HG02852 (cell line): ENCODE results near the gene VILL.
"Not testable (repeated sequence)": the region's sequence is repeated elsewhere in the genome, so short reads cannot be mapped to it uniquely, and the experiment has no call there.

ENCODE experiments used
- ATAC-seq: cut with Tn5 transposase; IDR thresholded peaks from one replicate; pipeline ENCODE4 v1.9.1; 2021; ENCODE audit warnings: mild to moderate bottlenecking, moderate library complexity; ENCODE audit not compliant: unreplicated experiment

Gene VILL

DNA sequence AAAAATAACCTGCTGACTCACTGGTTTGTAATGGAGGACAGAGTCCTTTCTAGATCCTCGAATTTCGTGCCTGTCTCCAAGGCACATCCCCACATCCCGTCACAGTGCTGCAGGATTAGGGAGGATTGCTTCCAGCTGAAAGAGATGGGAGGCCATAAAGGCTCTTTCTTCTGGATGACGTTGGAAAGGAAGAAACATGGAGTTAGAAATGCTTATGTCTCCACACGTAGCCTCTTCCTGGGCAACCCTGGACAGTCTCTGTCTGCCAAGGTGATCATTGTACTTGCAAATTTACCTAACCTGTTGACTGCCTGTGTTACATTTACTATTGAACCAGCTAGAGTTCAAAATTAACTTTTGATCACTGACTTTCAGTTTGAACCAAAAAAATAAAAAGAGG lies 27.6 kb upstream of the VILL start:
- ATAC-seq: no peak

DNA sequence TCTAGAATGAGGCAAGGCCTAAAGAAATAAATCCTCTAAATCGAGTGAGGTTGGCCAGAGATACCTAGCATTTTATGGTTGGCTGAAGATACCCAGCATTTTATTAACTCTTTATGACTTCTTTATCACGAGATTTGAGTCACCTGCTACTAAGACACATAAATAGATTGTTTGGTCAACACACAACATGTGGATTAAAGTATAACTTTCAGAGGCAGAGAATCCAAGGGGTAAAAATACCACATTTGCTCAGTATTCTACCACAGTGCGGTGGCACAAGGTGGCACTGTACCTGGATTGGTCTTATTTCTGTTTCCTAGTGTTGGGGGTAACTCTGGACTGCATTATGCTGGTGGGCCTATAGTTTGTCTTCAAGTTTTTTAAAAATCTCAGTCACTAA lies 27.0 kb upstream of the VILL start:
- no peak for ATAC-seq

DNA sequence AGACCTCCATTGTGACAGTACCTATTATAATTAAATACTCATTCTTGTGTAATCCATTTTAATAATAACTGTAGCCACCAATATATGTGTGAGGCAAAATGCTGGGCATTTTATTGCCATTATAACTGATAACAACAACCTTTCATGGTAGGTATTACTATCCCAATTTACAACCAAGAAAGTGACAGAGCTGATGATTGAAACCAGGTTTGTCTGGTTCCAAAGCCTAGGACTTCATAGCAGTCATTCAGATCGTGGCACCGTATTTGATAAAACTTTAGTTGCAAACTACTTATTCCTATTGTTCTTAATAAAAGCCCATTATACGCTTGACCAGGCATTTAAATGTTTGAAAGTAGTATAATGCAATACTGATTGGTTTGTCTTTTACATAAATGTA lies 26.4 kb upstream of the VILL start:
- ATAC-seq: no peak

DNA sequence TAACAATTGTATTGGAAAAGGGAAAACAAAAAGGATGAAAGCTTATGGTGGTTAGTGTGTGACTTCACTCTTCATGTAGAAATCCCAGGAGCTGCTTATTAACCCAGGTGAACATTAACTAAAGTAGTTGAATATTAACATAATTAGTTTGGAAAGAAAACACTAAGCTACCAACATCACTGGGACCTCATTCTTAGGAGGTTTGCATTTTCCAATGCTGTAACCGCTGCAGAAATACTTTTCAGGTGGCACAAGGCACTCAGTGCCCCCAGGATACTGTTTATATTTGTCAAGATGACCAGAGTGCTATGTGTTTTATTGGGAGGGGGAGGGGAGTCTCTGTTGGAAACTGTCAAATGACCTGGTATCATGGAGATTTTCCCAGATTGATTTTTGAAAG lies 25.9 kb upstream of the VILL start:
- ATAC-seq: no peak

- ATAC-seq: peak; percentile 60
Observed at GRCh38 chr3:37967260-37967881, 23.2 kb upstream of the VILL start.

- no peak for ATAC-seq
Observed at GRCh38 chr3:37968199-37968598, 22.4 kb upstream of the VILL start.

DNA sequence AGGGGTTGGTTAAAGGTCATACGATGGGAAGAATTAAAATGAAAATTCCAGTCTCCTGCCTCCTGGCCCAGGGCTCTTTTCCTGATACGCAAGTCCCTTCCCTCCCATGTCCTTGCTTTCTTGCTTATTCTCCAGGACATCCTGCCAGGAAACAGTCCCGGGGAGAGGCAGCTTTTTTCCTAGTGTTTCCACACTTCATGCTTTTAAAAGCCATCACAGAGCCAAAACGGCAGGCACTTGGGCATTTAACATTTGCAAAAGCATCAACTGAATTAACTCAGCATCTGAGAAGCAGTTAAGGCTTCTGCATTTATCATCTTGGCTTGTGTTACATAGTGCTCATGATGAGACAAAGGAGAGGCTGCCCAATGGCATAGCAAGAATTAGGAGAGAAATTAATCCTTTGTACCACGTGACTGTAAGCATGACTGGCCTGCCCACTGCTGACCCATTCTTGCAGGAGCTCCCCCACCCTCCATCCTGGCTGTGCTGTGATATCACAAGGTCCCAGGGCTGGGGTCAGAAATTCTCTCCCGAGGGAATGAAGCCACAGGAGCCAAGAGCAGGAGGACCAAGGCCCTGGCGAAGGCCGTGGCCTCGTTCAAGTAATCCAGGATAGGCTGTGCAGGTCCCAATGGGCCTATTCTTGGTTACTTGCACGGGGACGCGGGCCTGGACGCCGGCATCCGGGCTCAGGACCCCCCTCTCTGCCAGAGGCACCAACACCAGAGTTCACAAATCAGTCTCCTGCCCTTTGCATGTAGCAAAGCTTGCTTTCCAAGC lies 21.6 kb upstream of the VILL start:
- no peak for ATAC-seq

- no peak for ATAC-seq
Observed at GRCh38 chr3:37969596-37970100, 20.9 kb upstream of the VILL start.

DNA sequence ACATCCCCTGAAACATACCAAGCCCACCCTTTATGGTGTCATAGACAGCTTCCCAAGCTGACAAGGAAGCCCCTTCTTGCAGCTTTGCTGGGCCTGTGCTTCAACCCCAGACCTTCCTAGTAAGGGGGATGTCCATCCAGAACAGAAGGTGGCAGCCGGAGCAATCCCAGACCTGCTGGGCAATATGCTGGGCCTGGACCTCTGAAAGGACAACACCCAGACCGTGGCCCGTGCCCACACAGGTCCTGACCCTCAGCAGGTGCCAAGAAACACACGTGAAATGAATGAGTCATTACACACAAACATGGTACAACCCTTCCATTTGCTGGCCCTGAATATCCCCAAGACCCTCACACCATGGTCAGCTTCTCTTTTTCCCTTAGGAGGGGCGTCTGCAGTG lies 19.8 kb upstream of the VILL start:
- ATAC-seq: no peak

- no peak for ATAC-seq
Observed at GRCh38 chr3:37971467-37971866, 19.1 kb upstream of the VILL start.

GRCh38 chr3:37972056-37972455 lies 18.5 kb upstream of the VILL start:
- ATAC-seq: not testable (repeated sequence)

DNA sequence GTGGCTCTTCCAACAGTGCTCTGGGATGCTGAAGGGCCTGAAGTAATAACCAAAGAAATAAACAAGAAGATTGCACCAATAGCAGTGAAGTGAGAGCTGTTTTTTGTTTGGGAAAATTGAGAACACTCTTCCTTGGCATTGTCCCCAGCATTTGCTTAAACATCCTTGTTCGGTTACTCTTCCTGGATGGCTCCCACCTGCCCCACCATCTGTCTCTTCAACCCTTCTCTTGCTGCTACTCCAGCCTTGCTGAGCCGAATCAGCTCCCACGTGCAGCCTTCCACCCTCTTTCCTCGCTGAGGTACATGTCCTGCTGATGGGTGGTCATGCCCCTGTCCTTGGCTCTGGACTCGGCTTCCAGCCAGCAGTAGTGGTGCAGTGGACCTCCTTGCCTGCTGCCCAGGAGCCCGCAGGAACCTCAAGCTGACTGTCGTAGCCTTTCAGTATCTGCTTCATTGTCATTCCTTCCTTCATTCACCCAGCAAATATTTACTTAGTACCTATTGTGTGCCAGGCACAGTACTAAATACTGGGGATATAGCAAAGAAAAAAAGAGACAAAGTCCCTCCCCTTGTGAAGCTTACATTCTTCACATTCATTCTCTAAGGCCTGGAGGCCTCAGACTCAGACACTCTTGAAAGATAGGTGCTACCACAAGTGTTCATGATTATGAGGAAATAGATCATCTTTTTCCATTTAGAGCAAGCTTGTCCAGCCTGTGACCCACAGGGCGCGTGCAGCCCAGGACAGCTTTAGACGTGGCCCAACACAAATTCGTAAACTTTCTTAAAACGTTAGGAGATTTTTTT lies 17.1 kb upstream of the VILL start:
- ATAC-seq: no peak

DNA sequence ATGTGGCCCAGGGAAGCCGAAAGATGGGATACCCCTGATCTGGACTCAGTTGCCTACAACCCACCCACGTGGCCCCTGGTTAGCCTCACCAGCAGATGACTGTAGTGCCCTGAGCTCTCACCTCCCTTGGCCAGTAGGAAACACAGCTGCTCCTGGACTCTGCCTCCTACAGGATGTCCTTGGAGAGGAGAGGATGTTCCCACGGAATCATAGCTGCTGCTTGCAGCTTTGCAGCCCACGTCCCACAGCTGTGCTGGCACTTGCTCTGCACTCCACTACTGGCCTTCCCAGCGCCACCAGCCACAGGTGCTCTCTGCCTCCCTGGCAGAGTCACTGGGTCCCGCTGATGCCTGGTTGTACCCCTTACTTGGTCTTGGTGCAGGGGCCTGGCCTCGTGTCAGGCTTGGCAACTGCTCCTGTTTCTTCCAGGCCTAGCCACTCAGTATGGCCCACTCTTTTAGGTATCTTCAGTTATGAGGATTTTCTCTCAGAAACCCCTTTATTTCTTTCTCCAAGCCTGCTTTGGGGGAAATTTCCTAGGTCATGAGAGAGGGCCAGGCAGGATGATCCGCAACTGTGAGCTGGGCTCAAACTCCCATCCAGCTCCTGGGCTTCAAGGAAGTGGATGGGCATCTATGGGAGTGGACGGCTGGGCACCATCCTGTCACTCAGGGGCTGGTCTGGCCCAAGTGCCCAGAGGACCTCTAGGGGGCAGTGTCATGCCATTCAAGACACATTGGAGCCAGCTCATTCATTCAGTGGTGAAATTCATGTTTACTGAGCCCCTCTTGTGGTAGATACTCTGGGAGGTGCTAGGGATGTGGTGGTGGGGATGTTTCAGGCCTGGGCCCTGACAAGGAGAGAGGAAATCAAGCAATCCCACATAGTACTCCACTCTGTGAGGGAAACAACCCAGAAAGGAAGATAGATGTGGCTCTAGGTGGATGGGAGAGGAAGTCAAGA lies 16.2 kb upstream of the VILL start:
- ATAC-seq: peak; percentile 84

- ATAC-seq: no peak
Observed at GRCh38 chr3:37979541-37980461, 10.8 kb upstream of the VILL start.

GRCh38 chr3:37980462-37981347 lies 9.9 kb upstream of the VILL start:
- no peak for ATAC-seq

- no peak for ATAC-seq
Observed at GRCh38 chr3:37981348-37981664, 9.3 kb upstream of the VILL start.

DNA sequence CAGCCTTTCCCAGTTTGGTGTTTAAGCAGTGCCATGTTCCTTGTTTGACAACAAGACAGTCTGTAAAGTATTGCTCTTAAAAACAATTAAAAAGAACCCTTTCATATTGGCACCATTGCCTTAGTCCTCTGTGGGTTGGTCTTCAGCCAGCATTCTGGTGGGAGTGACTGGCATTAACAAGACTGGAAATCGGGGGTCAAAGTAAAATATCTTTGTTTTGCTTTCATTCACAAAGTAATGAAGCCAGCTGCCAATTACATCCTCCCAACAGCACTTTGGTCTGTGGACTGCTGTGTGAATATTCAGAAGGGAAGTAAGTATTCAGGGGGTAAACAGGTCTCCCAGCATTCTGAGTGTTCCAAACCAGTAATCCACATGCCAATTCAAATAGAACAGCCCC lies 8.3 kb upstream of the VILL start:
- ATAC-seq: no peak

DNA sequence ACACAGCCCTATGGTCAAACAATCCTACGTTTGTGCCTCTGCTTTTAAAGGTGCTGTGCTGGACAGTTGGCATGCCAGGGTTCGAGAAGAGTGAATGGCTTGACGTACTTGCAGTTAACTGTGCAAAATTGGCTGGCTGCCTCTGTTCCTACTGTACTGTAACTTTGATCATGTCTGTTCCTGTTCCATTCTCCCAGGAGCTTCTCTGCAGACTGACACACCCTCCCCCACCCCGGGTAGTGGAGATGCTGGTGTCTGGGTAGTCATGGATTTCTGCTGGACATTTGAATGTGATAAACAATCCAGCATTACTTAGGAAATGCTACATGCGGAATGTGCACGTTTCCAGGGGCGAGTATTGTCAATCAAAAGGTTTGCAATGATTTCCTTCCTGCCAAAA lies 6.5 kb upstream of the VILL start:
- ATAC-seq: no peak

DNA sequence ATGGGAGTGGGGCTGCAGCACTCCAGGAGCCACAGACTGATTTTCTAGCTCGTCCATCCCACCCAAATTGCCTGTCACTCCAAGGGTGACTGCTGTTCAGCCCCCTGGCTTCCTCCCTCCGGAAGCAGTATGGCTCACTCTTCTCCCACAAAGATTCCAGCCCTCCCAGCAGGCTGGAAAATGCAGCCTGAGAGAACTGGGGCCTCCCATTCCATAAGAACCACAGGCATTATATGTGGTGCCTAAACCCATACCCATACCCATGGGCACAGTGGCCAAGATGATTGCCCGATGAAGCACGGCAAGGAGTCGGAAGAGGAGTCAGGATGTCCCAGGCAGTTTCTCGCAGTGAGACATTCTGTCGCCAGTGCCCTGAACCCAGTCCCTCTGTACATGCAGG lies 6.0 kb upstream of the VILL start:
- no peak for ATAC-seq
